Measurements from ENCODE around the gene ZDHHC12. TPM values are rescaled to one million over a fixed set of nuclear protein-coding genes. Genes with fewer than 3 reads are reported as not detected.

ZDHHC12 gene
- total and polyA plus RNA-seq, 2 of the 8 experiments (the other 6 are each of a cell fraction or from before 2014, with no cell fraction given), result 35.0 to 93.8 TPM

GRCh38 chr9:128683340-128684064, 40.4 kb downstream of the ZDHHC12 start (continued):
- TF ChIP-seq TBP (IDR thresholded peaks at IDR 0.05; ENCODE audit: low read depth, low read length), result peak; percentile 97
- TF ChIP-seq CTBP2 (IDR thresholded peaks at IDR 0.05; ENCODE audit: borderline replicate concordance, insufficient read depth, insufficient read length, low read length), result no peak
- no peak for TF ChIP-seq SIX5 (IDR thresholded peaks at IDR 0.05; ENCODE audit: low read depth, low read length)
- peak; percentile 94 for TF ChIP-seq GTF2F1 (IDR thresholded peaks at IDR 0.05; ENCODE audit: borderline replicate concordance, low read depth, low read length)
- TF ChIP-seq CHD7 (IDR thresholded peaks at IDR 0.05; ENCODE audit: insufficient replicate concordance, low read length), result no peak
- TF ChIP-seq POLR2AphosphoS5 (IDR thresholded peaks at IDR 0.05; ENCODE audit: low read depth, low read length), result peak; percentile 99
- peak; percentile 99 for TF ChIP-seq TAF1 (IDR thresholded peaks at IDR 0.05; ENCODE audit: low read depth, low read length)
- no peak for TF ChIP-seq GABPA (IDR thresholded peaks at IDR 0.05; ENCODE audit: borderline replicate concordance, insufficient read depth, low read length)
- TF ChIP-seq SAP30 (IDR thresholded peaks at IDR 0.05; ENCODE audit: insufficient read depth, insufficient replicate concordance, low read length), result peak; percentile 26
- TF ChIP-seq CHD1 (IDR thresholded peaks at IDR 0.05; ENCODE audit: low read depth, low read length), result no peak; the same call in 1 of the 2 replicates

Measured in H1 (cell line).